ENCODE measurements around the gene GLYR1.

Gene GLYR1

GRCh38 chr16:4765511-4766474, 81.3 kb downstream of the GLYR1 start:
- no peak for DNase-seq (ENCODE audit: low read depth)
- Histone ChIP-seq H3K36me3 (ENCODE audit: control insufficient read depth, insufficient read depth, low read length, severe bottlenecking) (peaks cover 30% of the 10 kb centered on the region), H3K9me3 (ENCODE audit: control insufficient read depth, low read length) (no peaks in the 10 kb centered on the region), H3K9ac (ENCODE audit: low read length) (peak overlapping the region; percentile 99), H3K4me3 (ENCODE audit: low read length) (peak overlapping the region; percentile 96), H3K27me3 (replicated peaks; ENCODE audit: control insufficient read depth, insufficient read depth, low read length) (no peaks in the 10 kb centered on the region), H3K4me1 (ENCODE audit: control insufficient read depth, insufficient read depth, low read length) (peaks cover 20% of the 10 kb centered on the region)

GRCh38 chr16:4763791-4764190, 83.3 kb downstream of the GLYR1 start:
- Histone ChIP-seq H3K27me3 (replicated peaks; ENCODE audit: control insufficient read depth, insufficient read depth, low read length) (no peaks in the 10 kb centered on the region), H3K4me3 (ENCODE audit: low read length) (no peak overlapping the region), H3K9ac (ENCODE audit: low read length) (no peak overlapping the region), H3K36me3 (ENCODE audit: control insufficient read depth, insufficient read depth, low read length, severe bottlenecking) (peaks cover 50% of the 10 kb centered on the region), H3K9me3 (ENCODE audit: control insufficient read depth, low read length) (no peaks in the 10 kb centered on the region), H3K4me1 (ENCODE audit: control insufficient read depth, insufficient read depth, low read length) (peaks cover 16% of the 10 kb centered on the region)
- DNase-seq (ENCODE audit: low read depth): no peak

GRCh38 chr16:4762205-4762604, 84.9 kb downstream of the GLYR1 start:
- no peak overlapping the region for H3K4me3 ChIP-seq (ENCODE audit: low read length)
- DNase-seq (ENCODE audit: low read depth): no peak
- H3K27me3 ChIP-seq (replicated peaks; ENCODE audit: control insufficient read depth, insufficient read depth, low read length): no peaks in the 10 kb centered on the region
- peaks cover 62% of the 10 kb centered on the region for H3K36me3 ChIP-seq (ENCODE audit: control insufficient read depth, insufficient read depth, low read length, severe bottlenecking)
- peaks cover 12% of the 10 kb centered on the region for H3K4me1 ChIP-seq (ENCODE audit: control insufficient read depth, insufficient read depth, low read length)
- H3K9me3 ChIP-seq (ENCODE audit: control insufficient read depth, low read length): no peaks in the 10 kb centered on the region
- no peak overlapping the region for H3K9ac ChIP-seq (ENCODE audit: low read length)

GRCh38 chr16:4760221-4760910, 86.7 kb downstream of the GLYR1 start:
- Histone ChIP-seq H3K9me3 (ENCODE audit: control insufficient read depth, low read length) (no peaks in the 10 kb centered on the region), H3K9ac (ENCODE audit: low read length) (no peak overlapping the region), H3K27me3 (replicated peaks; ENCODE audit: control insufficient read depth, insufficient read depth, low read length) (no peaks in the 10 kb centered on the region), H3K4me3 (ENCODE audit: low read length) (no peak overlapping the region), H3K4me1 (ENCODE audit: control insufficient read depth, insufficient read depth, low read length) (peaks cover 2% of the 10 kb centered on the region), H3K36me3 (ENCODE audit: control insufficient read depth, insufficient read depth, low read length, severe bottlenecking) (peaks cover 75% of the 10 kb centered on the region)
- no peak for DNase-seq (ENCODE audit: low read depth)

DNA sequence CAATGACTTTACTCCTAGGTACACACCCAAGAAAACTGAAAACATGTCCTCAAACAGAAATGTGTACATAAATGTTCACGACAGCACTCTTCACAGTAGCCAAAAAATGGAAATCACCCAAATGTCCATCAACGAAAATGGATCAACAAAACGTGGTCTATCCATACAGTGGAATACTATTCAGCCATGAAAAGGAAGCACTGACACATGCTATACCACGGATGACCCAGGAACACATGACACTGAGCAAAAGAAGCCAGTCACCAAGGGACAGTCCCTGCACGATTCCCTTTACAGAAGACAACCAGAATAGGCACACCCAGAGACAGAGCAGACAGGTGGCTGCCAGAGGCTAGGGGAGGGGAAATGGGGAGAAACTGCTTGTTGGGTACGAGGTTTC, 91.4 kb downstream of the GLYR1 start:
- no peaks in the 10 kb centered on the region for H3K9me3 ChIP-seq (ENCODE audit: control insufficient read depth, low read length)
- peaks cover 82% of the 10 kb centered on the region for H3K36me3 ChIP-seq (ENCODE audit: control insufficient read depth, insufficient read depth, low read length, severe bottlenecking)
- no peaks in the 10 kb centered on the region for H3K27me3 ChIP-seq (replicated peaks; ENCODE audit: control insufficient read depth, insufficient read depth, low read length)
- no peak for DNase-seq (ENCODE audit: low read depth)
- no peak overlapping the region for H3K9ac ChIP-seq (ENCODE audit: low read length)
- H3K4me3 ChIP-seq (ENCODE audit: low read length): no peak overlapping the region
- no peaks in the 10 kb centered on the region for H3K4me1 ChIP-seq (ENCODE audit: control insufficient read depth, insufficient read depth, low read length)

DNA sequence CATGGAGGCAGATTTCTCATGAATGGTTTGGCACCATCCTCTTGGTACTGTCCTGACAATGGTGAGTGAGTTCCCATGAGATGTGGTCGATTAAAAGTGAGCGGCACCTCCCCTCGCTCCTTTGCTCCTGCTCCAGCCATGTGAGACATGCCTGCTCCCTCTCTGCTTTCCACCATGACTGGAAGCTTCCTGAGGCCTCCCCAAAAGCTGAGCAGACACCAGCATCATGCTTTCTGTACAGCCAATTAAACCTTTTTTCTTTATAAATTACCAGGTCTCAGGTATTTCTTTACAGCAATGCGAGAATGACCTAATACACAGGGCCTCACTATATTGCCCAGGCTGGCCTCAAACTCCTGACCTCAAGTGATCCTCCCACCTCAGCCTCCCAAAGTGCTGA, 92.2 kb downstream of the GLYR1 start:
- DNase-seq (ENCODE audit: low read depth): no peak
- H3K36me3 ChIP-seq (ENCODE audit: control insufficient read depth, insufficient read depth, low read length, severe bottlenecking): peaks cover 75% of the 10 kb centered on the region
- H3K27me3 ChIP-seq (replicated peaks; ENCODE audit: control insufficient read depth, insufficient read depth, low read length): no peaks in the 10 kb centered on the region
- no peak overlapping the region for H3K9ac ChIP-seq (ENCODE audit: low read length)
- no peaks in the 10 kb centered on the region for H3K4me1 ChIP-seq (ENCODE audit: control insufficient read depth, insufficient read depth, low read length)
- H3K4me3 ChIP-seq (ENCODE audit: low read length): no peak overlapping the region
- no peaks in the 10 kb centered on the region for H3K9me3 ChIP-seq (ENCODE audit: control insufficient read depth, low read length)

DNA sequence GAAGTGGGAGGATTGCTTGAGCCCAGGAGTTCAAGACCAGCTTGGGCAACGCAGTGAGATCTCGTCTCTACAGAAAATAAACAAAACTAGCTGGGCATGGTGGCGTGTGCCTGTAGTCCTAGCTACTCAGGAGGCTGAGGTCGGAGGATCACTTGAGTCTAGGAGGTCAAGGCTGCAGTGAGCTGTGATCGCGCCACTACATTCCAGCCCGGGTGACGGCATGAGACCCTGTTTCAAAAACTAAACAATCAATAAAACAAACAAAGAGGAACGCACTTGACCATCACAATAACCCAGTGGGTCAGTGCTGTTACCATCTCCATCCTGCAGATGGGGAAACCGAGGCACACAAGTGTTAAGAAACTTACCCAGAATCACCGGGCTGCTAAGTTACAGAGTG, 93.9 kb downstream of the GLYR1 start:
- H3K9ac ChIP-seq (ENCODE audit: low read length): no peak overlapping the region
- H3K9me3 ChIP-seq (ENCODE audit: control insufficient read depth, low read length): no peaks in the 10 kb centered on the region
- DNase-seq (ENCODE audit: low read depth): no peak
- H3K4me3 ChIP-seq (ENCODE audit: low read length): no peak overlapping the region
- H3K36me3 ChIP-seq (ENCODE audit: control insufficient read depth, insufficient read depth, low read length, severe bottlenecking): peaks cover 59% of the 10 kb centered on the region
- no peaks in the 10 kb centered on the region for H3K27me3 ChIP-seq (replicated peaks; ENCODE audit: control insufficient read depth, insufficient read depth, low read length)
- H3K4me1 ChIP-seq (ENCODE audit: control insufficient read depth, insufficient read depth, low read length): no peaks in the 10 kb centered on the region

All from adipocyte (in vitro differentiated cells).